H1 (cell line): ENCODE measurements around the gene PIAS1. TPM values are rescaled to one million over a fixed set of nuclear protein-coding genes. Genes with fewer than 3 reads are reported as not detected.
A peak's percentile ranks its signal among the peaks of the same experiment; 100 is the strongest.

Source experiments
- CTCF ChIA-PET: fragments of 300-600 bp; sonication (Branson Sonifier 250); formaldehyde crosslinking; loops from one replicate; lab custom pipeline; 2021; ENCODE audit not compliant: partially characterized antibody; lab: Charles Lee
- POLR2A ChIA-PET: fragments of 300-600 bp; sonication (Branson Sonifier 250); formaldehyde crosslinking; loops from one replicate; lab custom pipeline; 2021; ENCODE audit warnings: inconsistent platforms; ENCODE audit not compliant: partially characterized antibody; lab: Charles Lee
- DNase-seq, 2 experiments: peaks; one replicate each; pipeline versions ENCODE4 v3.0.0 to v3.0.0-alpha.2; 2010 to 2022; ENCODE audit warnings: low spot score in 2 of 2, low read depth in 1 of 2, mixed read lengths in 1 of 2
- FAIRE-seq: peaks from 2 replicates; lab custom pipeline; 2011; peaks lifted over from hg19 to GRCh38; lab: Jason Lieb, UNC
- H2AFZ ChIP-seq: 2 replicates; pipeline ENCODE4 v1.8.1; 2012; ENCODE audit warnings: low read length, inconsistent platforms
- H2AK5ac ChIP-seq: 2 replicates; pipeline ENCODE4 v1.6.1; 2013; ENCODE audit warnings: low read depth, low read length
- H2BK120ac ChIP-seq: replicated peaks from 2 replicates; pipeline ENCODE3; 2013; ENCODE audit warnings: low read depth, low read length, inconsistent platforms
- H2BK12ac ChIP-seq: 2 replicates; pipeline ENCODE4 v1.6.1; 2013; ENCODE audit warnings: low read depth, low read length
- H2BK15ac ChIP-seq: 2 replicates; pipeline ENCODE4 v1.6.1; 2013; ENCODE audit warnings: low read length
- H2BK20ac ChIP-seq: 2 replicates; pipeline ENCODE4 v1.6.1; 2013; ENCODE audit warnings: low read length
- H2BK5ac ChIP-seq: 2 replicates; pipeline ENCODE4 v1.6.1; 2013; ENCODE audit warnings: low read depth, low read length
- H3K14ac ChIP-seq: 2 replicates; pipeline ENCODE4 v1.6.1; 2013; ENCODE audit warnings: inconsistent platforms; ENCODE audit not compliant: insufficient read length
- H3K18ac ChIP-seq: 2 replicates; pipeline ENCODE4 v1.6.1; 2013; ENCODE audit warnings: low read length; ENCODE audit errors: extremely low read depth
- H3K23ac ChIP-seq: 2 replicates; pipeline ENCODE4 v1.6.1; 2013; ENCODE audit warnings: inconsistent platforms; ENCODE audit not compliant: insufficient read length
- H3K23me2 ChIP-seq: 2 replicates; pipeline ENCODE4 v1.6.1; 2013; ENCODE audit warnings: low read depth, low read length
- H3K27ac ChIP-seq: 2 replicates; pipeline ENCODE4 v1.6.1; 2011; ENCODE audit warnings: low read depth, low read length, inconsistent platforms
- H3K27me3 ChIP-seq, 4 experiments: replicated peaks in 1 of 4; 1 replicate in 1 of 4; 2 replicates in 3 of 4; pipeline versions ENCODE4 v1.6.1 to v1.8.1; 2011 to 2013; ENCODE audit warnings: low read length in 3 of 4, mild to moderate bottlenecking in 3 of 4, inconsistent platforms in 2 of 4, mixed read lengths in 2 of 4, moderate library complexity in 1 of 4; ENCODE audit not compliant: control insufficient read depth in 3 of 4, insufficient read depth in 3 of 4; ENCODE audit errors: extremely low read depth in 1 of 4
- H3K36me3 ChIP-seq, 4 experiments: 2 replicates each; pipeline versions ENCODE4 v1.6.1 to v1.8.1; 2011 to 2013; ENCODE audit warnings: mild to moderate bottlenecking in 4 of 4, low read length in 3 of 4, moderate library complexity in 2 of 4, control low read depth in 1 of 4, inconsistent platforms in 1 of 4; ENCODE audit not compliant: insufficient read depth in 4 of 4, control insufficient read depth in 2 of 4
- H3K4ac ChIP-seq: replicated peaks from 2 replicates; pipeline ENCODE3; 2013; ENCODE audit warnings: low read length, low read depth, mixed read lengths, inconsistent platforms; ENCODE audit not compliant: insufficient read length
- H3K4me1 ChIP-seq, 4 experiments: replicated peaks in 1 of 4; 1 replicate in 1 of 4; 2 replicates in 3 of 4; pipeline versions ENCODE4 v1.6.1 to v1.8.1; 2011 to 2013; ENCODE audit warnings: low read length in 3 of 4, inconsistent platforms in 2 of 4, mixed read lengths in 1 of 4; ENCODE audit not compliant: insufficient read depth in 4 of 4, control insufficient read depth in 3 of 4
- H3K4me2 ChIP-seq, 2 experiments: 2 replicates each; pipeline versions ENCODE4 v1.6.1 to v1.8.1; 2011 to 2013; ENCODE audit warnings: low read depth in 2 of 2, low read length in 2 of 2, control low read depth in 1 of 2, inconsistent platforms in 1 of 2, mild to moderate bottlenecking in 1 of 2; ENCODE audit not compliant: insufficient read depth in 1 of 2
- H3K4me3 ChIP-seq, 4 experiments: fragments of 200-600, 300-600 bp in 1 of 4; sonication (generic), shearing (Covaris generic), sonication (Bioruptor Twin) in 1 of 4; 2 replicates each; pipeline versions ENCODE4 v1.5.1 to v1.8.1; 2011 to 2016; ENCODE audit warnings: low read length in 4 of 4, low read depth in 3 of 4, control low read depth in 2 of 4, inconsistent platforms in 2 of 4, mild to moderate bottlenecking in 2 of 4, mixed read lengths in 1 of 4, moderate library complexity in 1 of 4; ENCODE audit not compliant: insufficient read depth in 2 of 4; ENCODE audit errors: extremely low read depth in 1 of 4
- H3K56ac ChIP-seq: replicated peaks from 2 replicates; pipeline ENCODE3; 2013; ENCODE audit warnings: low read depth, mild to moderate bottlenecking, mixed read lengths, low read length, inconsistent platforms; ENCODE audit not compliant: insufficient read length
- H3K79me1 ChIP-seq: 2 replicates; pipeline ENCODE4 v1.6.1; 2013; ENCODE audit warnings: low read depth, low read length, control low read depth
- H3K79me2 ChIP-seq, 2 experiments: 2 replicates each; pipeline versions ENCODE4 v1.6.1 to v1.8.1; 2012 to 2013; ENCODE audit warnings: low read length in 2 of 2, mild to moderate bottlenecking in 2 of 2, inconsistent platforms in 1 of 2; ENCODE audit not compliant: insufficient read depth in 2 of 2, control insufficient read depth in 1 of 2
- H3K9ac ChIP-seq, 4 experiments: replicated peaks in 1 of 4; 1 replicate in 1 of 4; 2 replicates in 3 of 4; pipeline versions ENCODE4 v1.6.1 to v1.8.1; 2011 to 2013; ENCODE audit warnings: low read depth in 3 of 4, low read length in 3 of 4, control low read depth in 2 of 4, mild to moderate bottlenecking in 2 of 4, moderate library complexity in 2 of 4, inconsistent platforms in 1 of 4; ENCODE audit errors: extremely low read depth in 1 of 4
- H3K9me3 ChIP-seq, 2 experiments: 2 replicates each; pipeline versions ENCODE4 v1.6.1 to v1.8.1; 2012 to 2013; ENCODE audit warnings: mild to moderate bottlenecking in 2 of 2, moderate library complexity in 2 of 2, control low read depth in 1 of 2, inconsistent platforms in 1 of 2, low read depth in 1 of 2, low read length in 1 of 2, mixed read lengths in 1 of 2; ENCODE audit not compliant: insufficient read depth in 2 of 2
- H4K20me1 ChIP-seq, 2 experiments: replicated peaks in 1 of 2; 2 replicates each; pipeline versions ENCODE3 to v1.8.1; 2011 to 2013; ENCODE audit warnings: inconsistent platforms in 2 of 2, low read length in 2 of 2, mild to moderate bottlenecking in 1 of 2; ENCODE audit not compliant: insufficient read depth in 2 of 2, control insufficient read depth in 1 of 2
- H4K5ac ChIP-seq: 2 replicates; pipeline ENCODE4 v1.6.1; 2013; ENCODE audit warnings: low read length, low read depth, mixed read lengths, inconsistent platforms; ENCODE audit not compliant: insufficient read length
- H4K8ac ChIP-seq: 2 replicates; pipeline ENCODE4 v1.8.0; 2013; ENCODE audit warnings: mild to moderate bottlenecking, moderate library complexity, low read length, inconsistent platforms; ENCODE audit not compliant: insufficient read depth; ENCODE audit errors: extremely low read depth
- H4K91ac ChIP-seq: replicated peaks from 2 replicates; pipeline ENCODE3; 2013; ENCODE audit warnings: low read length, mixed read lengths, inconsistent platforms; ENCODE audit not compliant: insufficient read length
- ASH2L ChIP-seq: fragments of 200-600, 300-600 bp; sonication (generic); IDR thresholded peaks from one replicate; pipeline ENCODE4 v1.7.1; 2017; ENCODE audit warnings: low read length
- BACH1 ChIP-seq: IDR thresholded peaks from 2 replicates; pipeline ENCODE4 v1.6.1; 2012; ENCODE audit warnings: low read length, improper control_type of control experiment
- E2F6 ChIP-seq: IDR thresholded peaks from 2 replicates; pipeline ENCODE4 v1.6.1; 2012; ENCODE audit warnings: inconsistent platforms
- GTF2F1 ChIP-seq: IDR thresholded peaks from 2 replicates; pipeline ENCODE4 v1.6.1; 2012; ENCODE audit warnings: low read depth, low read length, improper control_type of control experiment, borderline replicate concordance
- HDAC2 ChIP-seq, 2 experiments: fragments of 300-600 bp in 1 of 2; sonication (generic) in 1 of 2; IDR thresholded peaks; 2 replicates each; pipeline ENCODE4 v1.6.1; 2011 to 2012; ENCODE audit warnings: low read depth in 2 of 2, low read length in 2 of 2, mild to moderate bottlenecking in 2 of 2, moderate library complexity in 2 of 2, borderline replicate concordance in 1 of 2, inconsistent platforms in 1 of 2
- JUN ChIP-seq: IDR thresholded peaks from 2 replicates; pipeline ENCODE4 v1.6.1; 2011; ENCODE audit warnings: low read depth, mild to moderate bottlenecking, improper control_type of control experiment, low read length
- PHF8 ChIP-seq: fragments of 200-600 bp; sonication (generic); conservative IDR thresholded peaks from 2 replicates; pipeline ENCODE4 v1.7.1; 2012; ENCODE audit warnings: low read depth, mild to moderate bottlenecking, inconsistent platforms, low read length, moderate library complexity
- POLR2AphosphoS5 ChIP-seq: IDR thresholded peaks from 2 replicates; pipeline ENCODE4 v1.6.1; 2011; ENCODE audit warnings: low read depth, low read length
- SIRT6 ChIP-seq: IDR thresholded peaks from one replicate; pipeline ENCODE4 v1.7.1; 2012; ENCODE audit warnings: low read length, inconsistent platforms
- SUZ12 ChIP-seq: fragments of 200-600 bp; sonication (generic); IDR thresholded peaks from 2 replicates; pipeline ENCODE4 v1.6.1; 2012; ENCODE audit warnings: mild to moderate bottlenecking, inconsistent platforms, low read length, moderate library complexity, mixed read lengths
- TEAD4 ChIP-seq: IDR thresholded peaks from 2 replicates; pipeline ENCODE4 v1.6.1; 2012; ENCODE audit warnings: low read depth, low read length, inconsistent platforms, mixed read lengths
- ZNF274 ChIP-seq: IDR thresholded peaks from 2 replicates; pipeline ENCODE4 v1.7.0; 2012; ENCODE audit warnings: low read length, borderline replicate concordance; ENCODE audit errors: extremely low read depth
- WGBS, 2 experiments: shearing (Covaris generic) in 1 of 2; methylation state at CpG; one replicate each; pipeline versions ENCODE4 v1.1.6 to v1.1.7; 2013 to 2015; ENCODE audit warnings: low lambda C conversion rate in 2 of 2, mixed read lengths in 2 of 2, inconsistent platforms in 1 of 2, low coverage in 1 of 2, missing lambda C conversion rate in 1 of 2; ENCODE audit not compliant: insufficient replicate concordance in 2 of 2, insufficient coverage in 1 of 2, insufficient read length in 1 of 2; ENCODE audit errors: extremely low coverage in 1 of 2, missing lambda C conversion rate in 1 of 2; 5-methylcytosine and 5-hydroxymethylcytosine counted together
- polyA plus RNA-seq, 7 experiments: library from polyadenylated mRNA; depleted of rRNA in 3 of 7; stranded (reverse) in 5 of 7; unstranded in 2 of 7; fragments of >200 nt in 5 of 7; fragments of 200-250 nt in 2 of 7; gene quantifications; 1 replicate in 5 of 7; 2 replicates in 1 of 7; 4 replicates in 1 of 7; pipeline versions ENCODE4 v1.2.1 to v1.2.3, GENCODE V29; 2011 to 2013; ENCODE audit warnings: missing spikeins in 2 of 7, mixed read lengths in 2 of 7
- total RNA-seq: library from RNA; stranded (reverse); fragmentation: NEBNext Ultra II Directional; extraction: Animal tissue kit (Norgen Biotek cat#: 25700); gene quantifications from 2 replicates; pipeline ENCODE4 v1.2.1, GENCODE V29; 2021
- TF ChIP-seq, protein P1 (sequence below): IDR thresholded peaks from 2 replicates; pipeline ENCODE4 v1.6.1; 2012; ENCODE audit warnings: inconsistent platforms

PIAS1 gene
- total and polyA plus RNA-seq, 2 of the 8 experiments (the other 6 are each of a cell fraction or from before 2014, with no cell fraction given): 30.8 to 34.5 TPM

DNA sequence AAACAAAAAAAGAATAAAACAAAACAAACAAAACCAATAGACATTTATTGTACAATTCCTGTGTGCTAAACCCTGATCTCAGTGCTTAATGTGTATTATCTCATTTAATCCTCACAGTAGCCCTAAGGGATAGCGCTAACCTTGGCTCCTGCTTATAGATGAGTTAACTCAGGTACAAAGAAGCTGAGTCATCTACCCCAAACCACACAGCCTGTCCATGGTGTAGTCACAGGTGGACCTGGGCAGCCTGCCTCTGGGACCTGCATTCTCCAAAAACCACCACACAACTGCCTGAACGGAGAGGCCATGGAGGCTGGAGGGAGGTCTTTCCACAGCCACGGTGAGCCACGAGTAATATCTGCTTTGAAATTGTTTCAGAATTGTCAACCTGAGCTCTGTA lies 180.9 kb downstream of the PIAS1 start:
- H2AFZ ChIP-seq: no peak overlapping the region
- no peaks in the 10 kb centered on the region for H3K79me1 ChIP-seq
- ChIA-PET POLR2A (interaction anchor here (0.6 kb wide), 1 partner anchor 14 kb away, joined by 3 read pairs; no protein-coding TSS in a partner anchor), CTCF (interaction anchor here (0.9 to 6.3 kb wide), 2 partner anchors 18 to 71 kb away, joined by 4 to 26 read pairs; no protein-coding TSS in a partner anchor)
- H4K8ac ChIP-seq: no peak overlapping the region
- H3K14ac ChIP-seq: no peak overlapping the region
- DNase-seq (peak in 1 of 2 experiments; percentile 29), FAIRE-seq (no peak)
- no peak overlapping the region for H2BK5ac ChIP-seq
- H3K4me3 ChIP-seq: no peak overlapping the region
- no peaks in the 10 kb centered on the region for H4K20me1 ChIP-seq
- no peaks in the 10 kb centered on the region for H3K79me2 ChIP-seq
- H4K5ac ChIP-seq: no peak overlapping the region
- H3K56ac ChIP-seq: no peak overlapping the region
- H3K4me1 ChIP-seq: peaks cover 0 to 5% (median 2%) of the 10 kb centered on the region in 4 experiments; a peak in 4 of 7 replicates
- H2AK5ac ChIP-seq: no peak overlapping the region
- H2BK15ac ChIP-seq: no peak overlapping the region
- no peak overlapping the region for H3K23ac ChIP-seq
- no peak overlapping the region for H3K27ac ChIP-seq
- H4K91ac ChIP-seq: no peak overlapping the region
- peaks cover 0 to 2% (median 0%) of the 10 kb centered on the region in 4 experiments; a peak in 1 of 7 replicates for H3K27me3 ChIP-seq
- 92% methylated on average over 4 of the region's 4 CpGs; no CpG with 5 or more reads in 1 of the 2 experiments for WGBS, 2 experiments
- H3K18ac ChIP-seq: no peak overlapping the region
- H3K4me2 ChIP-seq: no peak overlapping the region
- H3K23me2 ChIP-seq: peaks cover under 1% of the 10 kb centered on the region
- H2BK120ac ChIP-seq: no peak overlapping the region
- no peak overlapping the region for H3K4ac ChIP-seq
- H3K36me3 ChIP-seq: no peaks in the 10 kb centered on the region
- H2BK12ac ChIP-seq: no peak overlapping the region
- H3K9ac ChIP-seq: no peak overlapping the region
- no peak overlapping the region for H2BK20ac ChIP-seq
- no peaks in the 10 kb centered on the region for H3K9me3 ChIP-seq
- TF ChIP-seq SUZ12: no peak
- no peak for TF ChIP-seq E2F6
- no peak for TF ChIP-seq POLR2AphosphoS5
- TF ChIP-seq, protein P1, sequence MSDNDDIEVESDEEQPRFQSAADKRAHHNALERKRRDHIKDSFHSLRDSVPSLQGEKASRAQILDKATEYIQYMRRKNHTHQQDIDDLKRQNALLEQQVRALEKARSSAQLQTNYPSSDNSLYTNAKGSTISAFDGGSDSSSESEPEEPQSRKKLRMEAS: no peak
- no peak for TF ChIP-seq HDAC2 (IDR thresholded peaks at IDR 0.05; ENCODE audit: borderline replicate concordance in 1 of 2, low read depth in 2 of 2, low read length in 2 of 2)
- TF ChIP-seq GTF2F1: no peak
- TF ChIP-seq PHF8: no peak
- no peak for TF ChIP-seq SIRT6
- TF ChIP-seq JUN: no peak
- no peak for TF ChIP-seq ASH2L
- no peak for TF ChIP-seq ZNF274
- TF ChIP-seq TEAD4: no peak
- no peak for TF ChIP-seq BACH1
